Measurements from ENCODE around the gene PPP1R8.

The PPP1R8 gene

DNA sequence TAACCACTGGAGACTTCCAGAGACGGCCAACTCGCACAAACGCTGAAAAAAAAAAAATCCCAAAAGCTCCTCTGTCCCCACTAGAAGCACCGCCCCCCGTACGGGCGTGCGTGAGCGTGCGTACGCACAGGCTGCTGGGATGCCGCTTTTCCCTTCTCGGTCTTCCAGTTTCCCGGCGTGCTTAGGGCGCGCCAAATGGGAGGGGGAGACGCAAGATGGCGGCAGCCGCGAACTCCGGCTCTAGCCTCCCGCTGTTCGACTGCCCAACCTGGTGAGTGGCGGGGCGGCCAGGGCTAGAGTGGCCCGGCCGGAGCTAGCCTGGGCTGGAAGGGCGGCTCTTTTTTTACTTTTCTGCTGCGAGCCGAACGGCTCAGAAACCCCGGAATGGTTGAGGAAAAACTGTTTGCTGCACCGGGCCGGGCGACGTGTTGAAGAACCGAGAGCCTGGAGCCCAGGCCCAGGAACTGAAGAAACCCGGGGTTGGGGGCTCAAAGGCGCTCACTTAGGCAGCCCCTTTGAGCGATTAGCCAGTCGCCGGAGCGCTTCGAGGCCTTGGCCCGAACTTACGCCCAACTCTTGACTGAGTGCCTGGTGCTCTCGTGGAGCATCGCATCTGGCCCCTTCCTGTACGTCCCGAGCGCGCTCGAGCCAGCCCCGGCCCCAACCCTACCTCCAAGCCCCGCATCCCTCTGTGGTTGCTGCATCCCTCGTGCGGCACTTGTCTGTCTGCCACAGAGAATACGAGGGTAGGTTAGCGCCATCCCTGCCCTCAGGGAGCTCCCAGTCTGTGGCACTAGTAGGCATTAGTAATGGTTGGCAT is at the start of gene PPP1R8:
PPP1R8 (plus strand) TSS at position 162 of the 820 bp plus-strand sequence; CDS start at position 216, 54 bp downstream.
- TF ChIP-seq CREB1 (IDR thresholded peaks at IDR 0.05; ENCODE audit: low read depth) (no peak), ZBTB7A (IDR thresholded peaks at IDR 0.05; ENCODE audit: low read depth) (no peak), FOXM1 (IDR thresholded peaks at IDR 0.05; ENCODE audit: borderline replicate concordance, low read depth) (no peak), REST (IDR thresholded peaks at IDR 0.05; ENCODE audit: low read depth) (no peak), EGR1 (IDR thresholded peaks at IDR 0.05) (peak; percentile 39; the same call in 1 of the 2 replicates), USF1 (IDR thresholded peaks at IDR 0.05) (peak; percentile 31; the same call in 1 of the 2 replicates), YY1 (IDR thresholded peaks at IDR 0.05; ENCODE audit: low read depth) (peak; percentile 98), NFIC (IDR thresholded peaks at IDR 0.05) (peak; percentile 34), TEAD4 (IDR thresholded peaks at IDR 0.05) (peak; percentile 15; the same call in 1 of the 2 replicates), RAD21 (IDR thresholded peaks at IDR 0.05; ENCODE audit: low read depth) (no peak), TAF1 (IDR thresholded peaks at IDR 0.05; ENCODE audit: low read depth) (peak; percentile 100), TCF12 (IDR thresholded peaks at IDR 0.05; ENCODE audit: low read depth) (0 out of 2 replicates have a peak, but pooled peaks have one; percentile 48), EP300 (IDR thresholded peaks at IDR 0.05; ENCODE audit: borderline replicate concordance) (no peak), CEBPB (IDR thresholded peaks at IDR 0.05) (no peak)
- TF ChIP-seq, protein P1, sequence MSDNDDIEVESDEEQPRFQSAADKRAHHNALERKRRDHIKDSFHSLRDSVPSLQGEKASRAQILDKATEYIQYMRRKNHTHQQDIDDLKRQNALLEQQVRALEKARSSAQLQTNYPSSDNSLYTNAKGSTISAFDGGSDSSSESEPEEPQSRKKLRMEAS (IDR thresholded peaks at IDR 0.05): peak; percentile 76

DNA sequence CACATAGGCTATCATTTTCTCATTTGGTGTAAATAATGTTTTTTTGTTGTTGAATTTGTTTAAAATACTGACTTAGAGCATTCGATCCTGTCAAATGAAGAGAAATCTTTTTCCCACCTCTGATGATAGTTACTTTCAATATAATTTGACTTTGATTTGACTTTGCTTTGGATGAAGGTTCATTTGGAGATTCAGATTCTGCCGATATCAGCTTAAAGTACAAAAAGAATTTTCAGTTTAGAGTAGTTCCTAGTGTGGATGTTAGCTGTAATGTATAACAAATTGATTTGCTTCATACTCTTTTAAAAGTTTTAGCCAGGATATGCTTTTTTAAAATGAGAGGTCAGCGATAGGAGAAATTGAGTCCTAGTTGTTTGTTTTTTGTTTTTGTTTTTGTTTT is 47.6 kb upstream of the PPP1R8 start:
- TF ChIP-seq TCF12 (IDR thresholded peaks at IDR 0.05; ENCODE audit: low read depth): no peak
- TF ChIP-seq USF1 (IDR thresholded peaks at IDR 0.05): no peak
- TF ChIP-seq TEAD4 (IDR thresholded peaks at IDR 0.05): no peak
- no peak for TF ChIP-seq ZBTB7A (IDR thresholded peaks at IDR 0.05; ENCODE audit: low read depth)
- TF ChIP-seq, protein P1 (IDR thresholded peaks at IDR 0.05): no peak
- TF ChIP-seq FOXM1 (IDR thresholded peaks at IDR 0.05; ENCODE audit: borderline replicate concordance, low read depth): no peak
- TF ChIP-seq CREB1 (IDR thresholded peaks at IDR 0.05; ENCODE audit: low read depth): no peak
- no peak for TF ChIP-seq RAD21 (IDR thresholded peaks at IDR 0.05; ENCODE audit: low read depth)
- no peak for TF ChIP-seq EGR1 (IDR thresholded peaks at IDR 0.05)
- no peak for TF ChIP-seq EP300 (IDR thresholded peaks at IDR 0.05; ENCODE audit: borderline replicate concordance)
- TF ChIP-seq TAF1 (IDR thresholded peaks at IDR 0.05; ENCODE audit: low read depth): no peak
- no peak for TF ChIP-seq NFIC (IDR thresholded peaks at IDR 0.05)
- TF ChIP-seq CEBPB (IDR thresholded peaks at IDR 0.05): no peak
- TF ChIP-seq REST (IDR thresholded peaks at IDR 0.05; ENCODE audit: low read depth): no peak
- no peak for TF ChIP-seq YY1 (IDR thresholded peaks at IDR 0.05; ENCODE audit: low read depth)

DNA sequence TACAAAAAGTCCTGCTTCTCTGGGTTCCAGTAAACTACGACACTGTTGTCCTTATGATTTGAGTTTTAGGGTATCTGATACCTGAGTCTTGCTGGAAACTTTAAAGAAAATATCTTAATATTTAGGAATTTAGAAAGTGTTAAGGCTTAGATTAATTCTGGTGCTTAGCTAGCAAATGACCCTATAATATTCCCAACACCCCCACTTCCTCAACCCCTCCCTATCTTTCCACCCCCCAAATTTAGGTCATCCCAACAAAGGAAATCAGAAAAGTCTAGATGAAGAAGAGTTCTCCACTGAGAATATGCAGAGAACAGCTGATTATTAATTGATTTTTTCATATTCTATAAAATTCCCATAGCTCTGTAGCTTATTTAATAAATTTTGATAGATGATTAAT is 45.9 kb upstream of the PPP1R8 start:
- no peak for TF ChIP-seq CEBPB (IDR thresholded peaks at IDR 0.05)
- no peak for TF ChIP-seq USF1 (IDR thresholded peaks at IDR 0.05)
- TF ChIP-seq, protein P1 (IDR thresholded peaks at IDR 0.05): no peak
- no peak for TF ChIP-seq EP300 (IDR thresholded peaks at IDR 0.05; ENCODE audit: borderline replicate concordance)
- TF ChIP-seq TAF1 (IDR thresholded peaks at IDR 0.05; ENCODE audit: low read depth): no peak
- no peak for TF ChIP-seq RAD21 (IDR thresholded peaks at IDR 0.05; ENCODE audit: low read depth)

DNA sequence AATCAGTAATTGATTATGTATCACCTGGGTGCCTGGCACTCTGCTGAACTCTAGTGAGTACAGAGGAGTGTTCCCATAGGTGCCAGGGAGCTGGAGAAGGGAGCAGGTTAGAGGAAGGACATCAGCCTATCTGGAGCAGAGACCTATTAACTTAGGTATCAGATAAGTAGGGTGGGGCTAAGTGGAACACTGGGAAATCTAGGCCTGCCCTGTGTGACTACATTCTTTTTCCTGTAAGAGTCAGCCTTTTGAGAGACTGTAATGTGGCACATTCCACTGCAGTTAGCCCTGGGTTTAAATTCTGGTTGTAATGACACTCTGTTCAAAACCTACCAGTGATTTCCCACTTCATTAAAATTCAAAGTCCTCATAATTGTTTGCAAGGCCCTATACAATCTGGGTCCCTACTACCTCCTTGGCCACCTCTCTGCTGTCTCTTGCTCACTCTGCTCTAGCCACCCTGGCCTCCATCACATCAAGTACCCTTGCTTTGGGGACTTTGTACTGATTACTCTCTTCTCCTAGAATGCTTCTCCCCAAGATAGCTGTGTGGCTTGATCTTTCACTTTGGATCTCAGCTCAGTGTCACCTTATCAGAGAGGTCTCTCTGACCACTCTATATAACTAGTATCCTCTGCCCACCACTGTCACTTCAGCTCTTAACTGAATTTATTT is 44.7 kb upstream of the PPP1R8 start:
- TF ChIP-seq TCF12 (IDR thresholded peaks at IDR 0.05; ENCODE audit: low read depth) (no peak), REST (IDR thresholded peaks at IDR 0.05; ENCODE audit: low read depth) (no peak), FOXM1 (IDR thresholded peaks at IDR 0.05; ENCODE audit: borderline replicate concordance, low read depth) (no peak), RAD21 (IDR thresholded peaks at IDR 0.05; ENCODE audit: low read depth) (no peak), TAF1 (IDR thresholded peaks at IDR 0.05; ENCODE audit: low read depth) (no peak), ZBTB7A (IDR thresholded peaks at IDR 0.05; ENCODE audit: low read depth) (no peak)

All from Ishikawa (cell line).